ENCODE data around the gene STK11IP.
"Not testable (repeated sequence)": the region's sequence is repeated elsewhere in the genome, so short reads cannot be mapped to it uniquely, and the experiment has no call there.

Gene STK11IP

GRCh38 chr2:219644801-219645480 is 47.3 kb downstream of the STK11IP start:
- Histone ChIP-seq H3K4me3 (ENCODE audit: low read length) (no peak overlapping the region), H3K9ac (ENCODE audit: low read length) (no peak overlapping the region)

GRCh38 chr2:219645631-219646527 is 48.2 kb downstream of the STK11IP start:
- peaks cover 8% of the 10 kb centered on the region for H3K4me1 ChIP-seq (ENCODE audit: control insufficient read depth, insufficient read depth, low read length)
- no peak overlapping the region for H3K4me3 ChIP-seq (ENCODE audit: low read length)
- no peaks in the 10 kb centered on the region for H3K36me3 ChIP-seq (ENCODE audit: control insufficient read depth, insufficient read depth, low read length)
- H3K27me3 ChIP-seq (ENCODE audit: control insufficient read depth, insufficient read depth, low read length), result peaks cover 8% of the 10 kb centered on the region
- H3K9me3 ChIP-seq (ENCODE audit: control insufficient read depth, low read length), result no peaks in the 10 kb centered on the region
- H3K9ac ChIP-seq (ENCODE audit: low read length), result no peak overlapping the region

More at GRCh38 chr2:219644801-219645480, 47.3 kb downstream of the STK11IP start:
- H3K27me3 ChIP-seq (ENCODE audit: control insufficient read depth, insufficient read depth, low read length), result peaks cover 2% of the 10 kb centered on the region
- peaks cover 8% of the 10 kb centered on the region for H3K4me1 ChIP-seq (ENCODE audit: control insufficient read depth, insufficient read depth, low read length)
- no peaks in the 10 kb centered on the region for H3K9me3 ChIP-seq (ENCODE audit: control insufficient read depth, low read length)
- H3K36me3 ChIP-seq (ENCODE audit: control insufficient read depth, insufficient read depth, low read length), result no peaks in the 10 kb centered on the region

- Histone ChIP-seq H3K27me3 (ENCODE audit: control insufficient read depth, insufficient read depth, low read length) (peaks cover 12% of the 10 kb centered on the region), H3K36me3 (ENCODE audit: control insufficient read depth, insufficient read depth, low read length) (no peaks in the 10 kb centered on the region)
These were observed 50.5 kb downstream of the STK11IP start for GRCh38 chr2:219648176-219648575.

GRCh38 chr2:219648963-219649362 is 51.3 kb downstream of the STK11IP start:
- no peaks in the 10 kb centered on the region for H3K4me1 ChIP-seq (ENCODE audit: control insufficient read depth, insufficient read depth, low read length)
- no peaks in the 10 kb centered on the region for H3K9me3 ChIP-seq (ENCODE audit: control insufficient read depth, low read length)
- H3K9ac ChIP-seq (ENCODE audit: low read length), result no peak overlapping the region
- H3K27me3 ChIP-seq (ENCODE audit: control insufficient read depth, insufficient read depth, low read length), result peaks cover 12% of the 10 kb centered on the region
- no peak overlapping the region for H3K4me3 ChIP-seq (ENCODE audit: low read length)
- no peaks in the 10 kb centered on the region for H3K36me3 ChIP-seq (ENCODE audit: control insufficient read depth, insufficient read depth, low read length)

More at GRCh38 chr2:219648176-219648575, 50.5 kb downstream of the STK11IP start:
- Histone ChIP-seq H3K4me1 (ENCODE audit: control insufficient read depth, insufficient read depth, low read length) (no peaks in the 10 kb centered on the region), H3K4me3 (ENCODE audit: low read length) (no peak overlapping the region), H3K9ac (ENCODE audit: low read length) (no peak overlapping the region), H3K9me3 (ENCODE audit: control insufficient read depth, low read length) (no peaks in the 10 kb centered on the region)

- no peak overlapping the region for H3K9ac ChIP-seq (ENCODE audit: low read length)
- no peak overlapping the region for H3K4me3 ChIP-seq (ENCODE audit: low read length)
- H3K4me1 ChIP-seq (ENCODE audit: control insufficient read depth, insufficient read depth, low read length), result no peaks in the 10 kb centered on the region
- no peaks in the 10 kb centered on the region for H3K9me3 ChIP-seq (ENCODE audit: control insufficient read depth, low read length)
- H3K36me3 ChIP-seq (ENCODE audit: control insufficient read depth, insufficient read depth, low read length), result no peaks in the 10 kb centered on the region
- peaks cover 12% of the 10 kb centered on the region for H3K27me3 ChIP-seq (ENCODE audit: control insufficient read depth, insufficient read depth, low read length)
These were observed 53.0 kb downstream of the STK11IP start for GRCh38 chr2:219650426-219651248.

- H3K4me3 ChIP-seq (ENCODE audit: low read length); H3K9ac ChIP-seq (ENCODE audit: low read length); H3K36me3 ChIP-seq (ENCODE audit: control insufficient read depth, insufficient read depth, low read length); H3K9me3 ChIP-seq (ENCODE audit: control insufficient read depth, low read length); H3K4me1 ChIP-seq (ENCODE audit: control insufficient read depth, insufficient read depth, low read length): not testable (repeated sequence)
- H3K27me3 ChIP-seq (ENCODE audit: control insufficient read depth, insufficient read depth, low read length), result peaks cover 12% of the 10 kb centered on the region
These were observed 54.0 kb downstream of the STK11IP start for GRCh38 chr2:219651656-219652055.

GRCh38 chr2:219656526-219656925 is 58.9 kb downstream of the STK11IP start:
- no peaks in the 10 kb centered on the region for H3K36me3 ChIP-seq (ENCODE audit: control insufficient read depth, insufficient read depth, low read length)
- no peaks in the 10 kb centered on the region for H3K4me1 ChIP-seq (ENCODE audit: control insufficient read depth, insufficient read depth, low read length)
- H3K27me3 ChIP-seq (ENCODE audit: control insufficient read depth, insufficient read depth, low read length), result peaks cover 3% of the 10 kb centered on the region
- H3K9ac ChIP-seq (ENCODE audit: low read length), result no peak overlapping the region
- H3K4me3 ChIP-seq (ENCODE audit: low read length), result no peak overlapping the region
- no peaks in the 10 kb centered on the region for H3K9me3 ChIP-seq (ENCODE audit: control insufficient read depth, low read length)

GRCh38 chr2:219658196-219658846 is 60.7 kb downstream of the STK11IP start:
- Histone ChIP-seq H3K27me3 (ENCODE audit: control insufficient read depth, insufficient read depth, low read length) (peaks cover 2% of the 10 kb centered on the region), H3K36me3 (ENCODE audit: control insufficient read depth, insufficient read depth, low read length) (no peaks in the 10 kb centered on the region), H3K9me3 (ENCODE audit: control insufficient read depth, low read length) (no peaks in the 10 kb centered on the region), H3K9ac (ENCODE audit: low read length) (no peak overlapping the region), H3K4me1 (ENCODE audit: control insufficient read depth, insufficient read depth, low read length) (no peaks in the 10 kb centered on the region), H3K4me3 (ENCODE audit: low read length) (no peak overlapping the region)

- H3K4me3 ChIP-seq (ENCODE audit: low read length), result no peak overlapping the region
- H3K9ac ChIP-seq (ENCODE audit: low read length), result no peak overlapping the region
- H3K27me3 ChIP-seq (ENCODE audit: control insufficient read depth, insufficient read depth, low read length), result peaks cover 2% of the 10 kb centered on the region
- no peaks in the 10 kb centered on the region for H3K4me1 ChIP-seq (ENCODE audit: control insufficient read depth, insufficient read depth, low read length)
- H3K36me3 ChIP-seq (ENCODE audit: control insufficient read depth, insufficient read depth, low read length), result no peaks in the 10 kb centered on the region
- no peaks in the 10 kb centered on the region for H3K9me3 ChIP-seq (ENCODE audit: control insufficient read depth, low read length)
These were observed 61.2 kb downstream of the STK11IP start for GRCh38 chr2:219658874-219659273.

GRCh38 chr2:219661197-219661954 is 63.7 kb downstream of the STK11IP start:
- Histone ChIP-seq H3K9me3 (ENCODE audit: control insufficient read depth, low read length) (no peaks in the 10 kb centered on the region), H3K36me3 (ENCODE audit: control insufficient read depth, insufficient read depth, low read length) (no peaks in the 10 kb centered on the region), H3K9ac (ENCODE audit: low read length) (no peak overlapping the region), H3K27me3 (ENCODE audit: control insufficient read depth, insufficient read depth, low read length) (peaks cover 2% of the 10 kb centered on the region), H3K4me1 (ENCODE audit: control insufficient read depth, insufficient read depth, low read length) (no peaks in the 10 kb centered on the region), H3K4me3 (ENCODE audit: low read length) (no peak overlapping the region)

GRCh38 chr2:219661955-219662395 is 64.3 kb downstream of the STK11IP start:
- no peak overlapping the region for H3K9ac ChIP-seq (ENCODE audit: low read length)
- H3K36me3 ChIP-seq (ENCODE audit: control insufficient read depth, insufficient read depth, low read length), result no peaks in the 10 kb centered on the region
- H3K9me3 ChIP-seq (ENCODE audit: control insufficient read depth, low read length), result no peaks in the 10 kb centered on the region
- H3K4me3 ChIP-seq (ENCODE audit: low read length), result no peak overlapping the region
- H3K27me3 ChIP-seq (ENCODE audit: control insufficient read depth, insufficient read depth, low read length), result peaks cover 2% of the 10 kb centered on the region
- H3K4me1 ChIP-seq (ENCODE audit: control insufficient read depth, insufficient read depth, low read length), result no peaks in the 10 kb centered on the region

All from mucosa of stomach (tissue), 1 donor.